Stimulated activated naive CD8-positive, alpha-beta T cell treated with anti-CD3 and anti-CD28 coated beads, Interleukin-15, Interleukin-2, amounts not matched to agents 100 ng/mL and 50 ng/mL, for 24 hours (primary cell): Measurements from ENCODE around the gene RBM43.
"Not testable (repeated sequence)": the region's sequence is repeated elsewhere in the genome, so short reads cannot be mapped to it uniquely, and the experiment has no call there.

Source experiments
- H3K27ac Mint-ChIP-seq: one replicate; pipeline ENCODE4 v1.8.0; 2021; ENCODE audit warnings: mild to moderate bottlenecking, mixed read lengths
- H3K27me3 Mint-ChIP-seq: one replicate; pipeline ENCODE4 v1.8.0; 2021; ENCODE audit warnings: mixed read lengths
- H3K36me3 Mint-ChIP-seq: one replicate; pipeline ENCODE4 v1.8.0; 2021; ENCODE audit warnings: low read depth, mixed read lengths
- H3K4me1 Mint-ChIP-seq: one replicate; pipeline ENCODE4 v1.8.0; 2021; ENCODE audit warnings: low read depth, mixed read lengths
- H3K4me3 Mint-ChIP-seq: one replicate; pipeline ENCODE4 v1.8.0; 2021; ENCODE audit warnings: mild to moderate bottlenecking, mixed read lengths
- H3K9me3 Mint-ChIP-seq: one replicate; pipeline ENCODE4 v1.8.0; 2021; ENCODE audit warnings: mixed read lengths

The RBM43 gene

GRCh38 chr2:151252646-151253045 is 9.0 kb downstream of the RBM43 start:
- Mint-ChIP-seq H3K4me3 (no peak overlapping the region), H3K27ac (no peak overlapping the region), H3K27me3 (no peaks in the 10 kb centered on the region), H3K36me3 (peaks cover 51% of the 10 kb centered on the region), H3K4me1 (no peaks in the 10 kb centered on the region), H3K9me3 (peaks cover 9% of the 10 kb centered on the region)

DNA sequence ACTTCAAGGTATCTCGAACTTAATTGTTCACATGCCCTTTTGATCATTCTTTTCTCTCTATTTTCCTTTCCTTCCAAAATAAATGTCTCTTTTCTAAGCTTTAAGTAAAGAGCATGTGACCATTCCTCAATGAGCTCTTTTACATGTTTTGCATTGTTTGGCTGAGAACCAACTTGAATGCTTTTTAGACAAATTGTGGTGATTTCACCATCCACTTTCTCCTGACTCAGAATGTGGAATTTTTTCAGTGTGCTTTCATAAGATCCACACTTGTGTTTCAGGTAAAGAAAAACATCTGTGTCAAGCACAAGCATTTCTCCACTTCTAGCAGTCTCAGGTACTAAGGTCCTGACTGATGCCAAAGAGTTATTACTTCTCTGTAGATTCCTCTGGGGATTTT is 10.7 kb downstream of the RBM43 start:
- no peaks in the 10 kb centered on the region for H3K27me3 Mint-ChIP-seq
- no peak overlapping the region for H3K27ac Mint-ChIP-seq
- H3K36me3 Mint-ChIP-seq, result peaks cover 51% of the 10 kb centered on the region
- H3K9me3 Mint-ChIP-seq, result peaks cover 9% of the 10 kb centered on the region
- H3K4me3 Mint-ChIP-seq, result no peak overlapping the region
- no peaks in the 10 kb centered on the region for H3K4me1 Mint-ChIP-seq

DNA sequence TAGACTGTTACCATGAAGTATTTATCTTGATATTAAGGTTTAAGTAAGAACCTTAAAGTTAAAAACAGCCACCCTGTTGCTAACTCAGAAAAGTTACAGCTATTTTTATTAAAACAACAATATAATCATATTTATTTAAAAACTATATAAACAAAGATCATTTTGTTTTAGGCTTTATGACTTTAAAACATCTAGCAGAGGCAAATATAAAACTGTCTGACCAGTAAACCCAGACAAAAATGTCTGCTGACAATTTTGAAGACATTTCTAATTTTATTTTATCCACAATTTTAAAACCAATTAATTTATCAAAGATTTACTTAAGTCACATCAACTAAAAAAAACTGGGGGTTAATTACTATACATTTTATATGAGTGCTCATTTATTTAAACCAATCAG is 14.2 kb downstream of the RBM43 start:
- Mint-ChIP-seq H3K36me3 (peaks cover 50% of the 10 kb centered on the region), H3K4me1 (no peaks in the 10 kb centered on the region), H3K27me3 (no peaks in the 10 kb centered on the region), H3K9me3 (peaks cover 20% of the 10 kb centered on the region), H3K27ac (no peak overlapping the region), H3K4me3 (no peak overlapping the region)

GRCh38 chr2:151246152-151246551 is 15.5 kb downstream of the RBM43 start:
- Mint-ChIP-seq H3K9me3 (peaks cover 20% of the 10 kb centered on the region), H3K36me3 (peaks cover 39% of the 10 kb centered on the region), H3K27me3 (no peaks in the 10 kb centered on the region), H3K4me1 (no peaks in the 10 kb centered on the region), H3K4me3 (no peak overlapping the region), H3K27ac (no peak overlapping the region)

DNA sequence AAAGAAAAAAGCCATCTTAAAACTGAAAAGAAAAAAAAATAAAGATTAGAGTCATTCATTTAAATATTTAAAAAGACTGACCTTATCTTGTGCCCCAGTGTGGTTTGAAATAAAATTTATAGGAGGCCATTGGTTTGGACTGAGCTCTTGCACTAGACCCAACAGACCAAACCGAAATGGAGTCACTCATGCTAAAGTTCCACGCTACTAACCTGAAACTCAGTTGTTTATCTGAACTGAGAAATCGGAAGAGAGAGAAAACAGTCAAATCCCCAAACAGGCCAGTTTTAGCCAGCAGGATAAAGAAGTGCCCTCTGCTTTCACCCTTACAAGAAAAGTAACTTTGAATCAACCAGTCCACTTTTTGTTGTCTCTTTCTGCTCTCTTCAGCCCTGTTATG is 18.2 kb downstream of the RBM43 start:
- Mint-ChIP-seq H3K36me3 (peaks cover 17% of the 10 kb centered on the region), H3K4me3 (no peak overlapping the region), H3K27ac (no peak overlapping the region), H3K27me3 (no peaks in the 10 kb centered on the region), H3K9me3 (peaks cover 14% of the 10 kb centered on the region), H3K4me1 (no peaks in the 10 kb centered on the region)

DNA sequence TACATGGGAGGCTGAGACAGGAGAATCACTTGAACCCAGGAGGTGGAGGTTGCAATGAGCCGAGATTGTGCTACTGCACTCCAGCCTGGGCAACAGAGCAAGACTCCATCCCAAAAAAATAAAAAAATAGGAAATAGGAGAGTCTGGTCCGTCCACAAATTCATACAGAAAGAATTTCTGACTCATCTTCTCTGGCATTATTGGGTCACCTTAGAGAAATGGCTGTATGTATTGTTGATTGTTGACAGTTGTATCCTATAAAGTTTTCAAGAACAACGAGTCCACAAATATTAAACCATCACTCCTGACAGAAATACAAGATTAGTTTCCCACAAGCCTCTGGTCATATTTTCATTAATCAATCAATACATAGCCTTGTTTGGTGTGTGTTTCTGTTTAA is 20.4 kb downstream of the RBM43 start:
- Mint-ChIP-seq H3K4me3 (no peak overlapping the region), H3K36me3 (peaks cover 11% of the 10 kb centered on the region)

GRCh38 chr2:151240433-151240832 is 21.2 kb downstream of the RBM43 start:
- Mint-ChIP-seq H3K4me3 (no peak overlapping the region), H3K27me3 (no peaks in the 10 kb centered on the region), H3K36me3 (peaks cover 5% of the 10 kb centered on the region), H3K4me1 (no peaks in the 10 kb centered on the region), H3K27ac (no peak overlapping the region), H3K9me3 (peaks cover 6% of the 10 kb centered on the region)

More for the DNA sequence above, 20.4 kb downstream of the RBM43 start:
- Mint-ChIP-seq H3K27ac (no peak overlapping the region), H3K9me3 (peaks cover 11% of the 10 kb centered on the region), H3K27me3 (no peaks in the 10 kb centered on the region), H3K4me1 (no peaks in the 10 kb centered on the region)

GRCh38 chr2:151239624-151240023 is 22.0 kb downstream of the RBM43 start:
- no peaks in the 10 kb centered on the region for H3K36me3 Mint-ChIP-seq
- H3K9me3 Mint-ChIP-seq, result no peaks in the 10 kb centered on the region
- H3K4me1 Mint-ChIP-seq, result no peaks in the 10 kb centered on the region
- H3K4me3 Mint-ChIP-seq, result no peak overlapping the region
- H3K27me3 Mint-ChIP-seq, result no peaks in the 10 kb centered on the region
- H3K27ac Mint-ChIP-seq, result no peak overlapping the region

- no peaks in the 10 kb centered on the region for H3K27me3 Mint-ChIP-seq
These were observed 22.9 kb downstream of the RBM43 start for GRCh38 chr2:151238527-151239487.

DNA sequence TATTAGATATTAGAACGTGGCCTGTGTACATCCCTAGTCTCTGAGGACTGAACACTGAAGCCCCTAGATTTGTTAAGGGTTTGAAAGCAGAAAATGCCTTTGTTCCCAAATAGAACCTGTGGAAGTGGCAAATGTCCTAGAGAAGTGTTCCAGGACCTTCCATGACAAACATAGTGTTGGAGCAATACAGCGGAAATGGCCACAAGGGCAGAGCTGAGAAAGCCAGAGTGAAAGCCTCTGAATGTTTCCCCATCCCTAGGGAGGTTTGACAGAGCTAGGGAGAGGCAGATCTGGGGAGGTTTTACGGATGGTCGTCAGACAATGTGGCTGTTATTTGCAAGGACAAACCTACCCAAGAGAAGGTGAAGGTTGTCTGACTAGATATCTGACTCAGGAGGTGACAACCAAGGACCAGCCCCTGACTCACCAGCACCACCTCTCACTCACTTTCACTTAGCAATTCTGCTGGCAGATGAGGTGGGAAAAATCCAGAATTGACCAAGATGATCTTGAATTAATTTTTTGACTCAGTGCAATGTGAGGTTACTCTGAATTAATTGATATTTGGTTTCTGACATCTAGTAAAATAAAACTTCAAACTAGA is 24.1 kb downstream of the RBM43 start:
- no peaks in the 10 kb centered on the region for H3K27me3 Mint-ChIP-seq
- no peaks in the 10 kb centered on the region for H3K9me3 Mint-ChIP-seq
- no peaks in the 10 kb centered on the region for H3K36me3 Mint-ChIP-seq
- no peaks in the 10 kb centered on the region for H3K4me1 Mint-ChIP-seq
- H3K4me3 Mint-ChIP-seq, result no peak overlapping the region
- no peak overlapping the region for H3K27ac Mint-ChIP-seq

More at GRCh38 chr2:151238527-151239487, 22.9 kb downstream of the RBM43 start:
- Mint-ChIP-seq H3K27ac (no peak overlapping the region), H3K9me3 (no peaks in the 10 kb centered on the region), H3K4me1 (no peaks in the 10 kb centered on the region), H3K36me3 (no peaks in the 10 kb centered on the region), H3K4me3 (no peak overlapping the region)

DNA sequence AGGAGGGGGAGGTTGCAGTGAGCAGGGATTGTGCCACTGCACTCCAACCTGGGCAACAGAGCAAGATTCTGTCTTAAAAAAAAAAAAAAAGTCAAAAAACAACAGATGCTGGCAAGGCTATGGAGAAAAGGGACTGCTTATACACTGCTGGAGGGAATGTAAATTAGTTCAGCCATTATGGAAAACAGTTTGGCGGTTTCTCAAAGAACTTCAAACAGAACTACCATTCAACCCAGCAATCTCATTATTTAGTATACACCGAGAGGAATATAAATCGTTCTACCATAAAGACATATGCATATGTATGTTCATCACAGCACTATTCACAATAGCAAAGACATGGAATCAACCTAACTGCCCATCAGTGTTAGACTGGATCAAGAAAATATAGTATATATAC is 27.9 kb downstream of the RBM43 start:
- H3K36me3 Mint-ChIP-seq, H3K4me3 Mint-ChIP-seq, H3K9me3 Mint-ChIP-seq, H3K4me1 Mint-ChIP-seq, H3K27ac Mint-ChIP-seq: not testable (repeated sequence)
- peaks cover 12% of the 10 kb centered on the region for H3K27me3 Mint-ChIP-seq

DNA sequence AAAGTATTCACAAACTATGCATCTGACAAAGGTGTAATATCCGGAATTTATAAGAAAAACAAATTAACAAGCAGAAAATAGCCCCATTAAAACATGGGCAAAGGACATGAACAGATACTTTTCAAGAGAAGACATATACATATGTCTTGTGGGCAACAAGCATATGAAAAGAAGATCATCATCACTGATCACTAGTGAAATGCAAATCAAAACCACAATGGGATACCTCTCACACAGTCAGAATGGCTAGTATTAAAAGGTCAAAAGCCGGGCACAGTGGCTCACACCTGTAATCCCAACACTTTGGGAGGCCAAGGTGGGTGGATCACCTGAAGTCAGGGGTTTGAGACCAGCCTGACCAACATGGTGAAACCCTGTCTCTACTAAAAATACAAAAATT is 28.4 kb downstream of the RBM43 start:
- H3K4me1 Mint-ChIP-seq, H3K4me3 Mint-ChIP-seq, H3K9me3 Mint-ChIP-seq, H3K36me3 Mint-ChIP-seq, H3K27ac Mint-ChIP-seq: not testable (repeated sequence)
- peaks cover 12% of the 10 kb centered on the region for H3K27me3 Mint-ChIP-seq

GRCh38 chr2:151230627-151231140 is 31.0 kb downstream of the RBM43 start:
- Mint-ChIP-seq H3K27ac (no peak overlapping the region), H3K4me3 (no peak overlapping the region), H3K27me3 (peaks cover 12% of the 10 kb centered on the region)

GRCh38 chr2:151228847-151229512 is 32.7 kb downstream of the RBM43 start:
- Mint-ChIP-seq H3K4me1 (peaks cover 3% of the 10 kb centered on the region), H3K27me3 (peaks cover 15% of the 10 kb centered on the region), H3K9me3 (no peaks in the 10 kb centered on the region), H3K4me3 (no peak overlapping the region), H3K27ac (no peak overlapping the region), H3K36me3 (no peaks in the 10 kb centered on the region)

More at GRCh38 chr2:151230627-151231140, 31.0 kb downstream of the RBM43 start:
- H3K36me3 Mint-ChIP-seq, result no peaks in the 10 kb centered on the region
- no peaks in the 10 kb centered on the region for H3K9me3 Mint-ChIP-seq
- peaks cover 3% of the 10 kb centered on the region for H3K4me1 Mint-ChIP-seq

GRCh38 chr2:151217343-151217742 is 44.3 kb downstream of the RBM43 start:
- Mint-ChIP-seq H3K4me1 (no peaks in the 10 kb centered on the region), H3K36me3 (no peaks in the 10 kb centered on the region), H3K9me3 (no peaks in the 10 kb centered on the region), H3K4me3 (no peak overlapping the region), H3K27ac (no peak overlapping the region), H3K27me3 (peaks cover 10% of the 10 kb centered on the region)
